ENCODE data around the gene CATSPERE. TPM values are rescaled to one million over a fixed set of nuclear protein-coding genes. Genes with fewer than 3 reads are reported as not detected.

Gene CATSPERE
- total and polyA plus RNA-seq, 10 of the 15 experiments (the other 5 are each of a cell fraction or from before 2014, with no cell fraction given), result 0.04 to 0.24 (median 0.17) TPM; not detected in 3

DNA sequence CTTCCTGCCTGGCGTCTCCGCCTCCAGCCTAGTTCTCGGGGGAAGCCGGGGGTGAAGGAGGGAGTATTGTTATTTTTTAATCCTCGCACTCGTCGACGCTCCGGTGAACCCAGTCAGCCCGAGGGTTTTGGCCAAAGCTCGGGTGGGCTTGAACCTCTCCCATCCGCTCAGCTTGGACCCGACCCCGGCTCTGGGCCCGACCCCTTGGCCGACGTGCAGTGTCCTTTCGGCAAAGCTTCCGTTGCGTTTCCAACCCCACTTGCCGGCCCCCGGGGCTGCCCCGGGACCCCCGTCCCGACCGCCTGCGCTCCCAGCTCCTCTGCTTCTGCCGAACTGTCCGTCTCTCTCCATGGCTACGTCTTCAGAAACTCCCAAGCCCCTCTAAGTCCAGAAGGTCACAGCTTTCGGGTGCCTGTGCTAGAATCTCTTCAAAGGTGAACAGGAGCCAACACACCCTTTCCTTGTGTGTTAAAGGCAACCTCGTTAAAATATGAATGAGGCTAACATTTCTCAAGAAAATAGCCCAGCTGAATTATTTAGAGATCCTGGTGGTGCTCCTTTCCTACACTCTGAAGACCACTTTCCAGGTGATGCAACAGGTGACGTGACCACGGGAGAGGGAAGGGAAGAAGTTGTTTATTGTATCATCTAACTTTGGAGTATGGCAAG lies 192.5 kb downstream of the CATSPERE start:
- WGBS (ENCODE audit: insufficient coverage, insufficient replicate concordance, low lambda C conversion rate, missing lambda C conversion rate), result under 1% methylated on average over 33 of the region's 34 CpGs
- no TSS peak for BruUV-seq (replicated peaks)
- no peak for FAIRE-seq
- no peak; the same call in 1 of the 3 replicates for ATAC-seq
- Histone ChIP-seq H3K36me3 (ENCODE audit: control insufficient read depth in 2 of 2, insufficient read depth in 2 of 2, low read length in 1 of 2) (no peaks in the 10 kb centered on the region), H2AFZ (ENCODE audit: control insufficient read depth, low read depth, low read length) (peak overlapping the region; percentile 82), H3K4me2 (ENCODE audit: control insufficient read depth, insufficient read depth) (peak overlapping the region; percentile 91), H3K9ac (ENCODE audit: control insufficient read depth, insufficient read depth, low read length) (peak overlapping the region; percentile 90), H3K79me2 (ENCODE audit: control insufficient read depth, insufficient read depth, low read length) (peaks cover 13% of the 10 kb centered on the region), H3K27ac (ENCODE audit: control insufficient read depth, insufficient read depth) (peak overlapping the region; percentile 71), H3K4me1 (ENCODE audit: control insufficient read depth, insufficient read depth, low read length) (no peaks in the 10 kb centered on the region), H3K4me3 (peak overlapping the region; percentile 91), H4K20me1 (ENCODE audit: control insufficient read depth, insufficient read depth) (no peaks in the 10 kb centered on the region), H3K9me3 (replicated peaks; ENCODE audit: control insufficient read depth, insufficient read depth, low read length) (no peaks in the 10 kb centered on the region), H3K27me3 (replicated peaks in 1 of 2; ENCODE audit: control insufficient read depth in 2 of 2, insufficient read depth in 2 of 2, low read length in 1 of 2) (no peaks in the 10 kb centered on the region; a peak in 1 of 4 replicates)
- 0 out of 2 replicates have a peak, but pooled peaks have one; percentile 8 for TF ChIP-seq SMARCA5 (IDR thresholded peaks at IDR 0.05)
- no peak for TF ChIP-seq GABPA (IDR thresholded peaks at IDR 0.05; ENCODE audit: low read depth)
- no peak for TF ChIP-seq TBL1XR1 (IDR thresholded peaks at IDR 0.05; ENCODE audit: low read depth, low read length)
- TF ChIP-seq, protein P1, sequence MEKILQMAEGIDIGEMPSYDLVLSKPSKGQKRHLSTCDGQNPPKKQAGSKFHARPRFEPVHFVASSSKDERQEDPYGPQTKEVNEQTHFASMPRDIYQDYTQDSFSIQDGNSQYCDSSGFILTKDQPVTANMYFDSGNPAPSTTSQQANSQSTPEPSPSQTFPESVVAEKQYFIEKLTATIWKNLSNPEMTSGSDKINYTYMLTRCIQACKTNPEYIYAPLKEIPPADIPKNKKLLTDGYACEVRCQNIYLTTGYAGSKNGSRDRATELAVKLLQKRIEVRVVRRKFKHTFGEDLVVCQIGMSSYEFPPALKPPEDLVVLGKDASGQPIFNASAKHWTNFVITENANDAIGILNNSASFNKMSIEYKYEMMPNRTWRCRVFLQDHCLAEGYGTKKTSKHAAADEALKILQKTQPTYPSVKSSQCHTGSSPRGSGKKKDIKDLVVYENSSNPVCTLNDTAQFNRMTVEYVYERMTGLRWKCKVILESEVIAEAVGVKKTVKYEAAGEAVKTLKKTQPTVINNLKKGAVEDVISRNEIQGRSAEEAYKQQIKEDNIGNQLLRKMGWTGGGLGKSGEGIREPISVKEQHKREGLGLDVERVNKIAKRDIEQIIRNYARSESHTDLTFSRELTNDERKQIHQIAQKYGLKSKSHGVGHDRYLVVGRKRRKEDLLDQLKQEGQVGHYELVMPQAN (conservative IDR thresholded peaks at IDR 0.05), result 0 out of 2 replicates have a peak, but pooled peaks have one; percentile 6
- POLR2A ChIA-PET, result interaction anchor here (0.6 to 0.9 kb wide), 3 partner anchors 207 to 235 kb away, joined by 3 to 4 read pairs (median 4); partner anchors contain the start of gene HNRNPU
- CTCF ChIA-PET, result interaction anchor here (0.7 to 1.1 kb wide), 3 partner anchors 49 to 180 kb away, joined by 3 read pairs; no protein-coding TSS in a partner anchor
- DNase-seq (ENCODE audit: low read depth, low spot score), result no peak
- in situ Hi-C loops (cut with MboI), result loop anchor here (5.0 kb wide), 1 partner anchor 201 kb away; the partner anchor contains the start of gene ADSS2
- SMC1A ChIA-PET (ENCODE audit: uncharacterized antibody, unreplicated experiment), result interaction anchor here (0.7 to 0.9 kb wide), 3 partner anchors 19 to 388 kb away, joined by 3 read pairs; no protein-coding TSS in a partner anchor
- RAD21 ChIA-PET (ENCODE audit: unreplicated experiment), result interaction anchor here (1.8 kb wide), 1 partner anchor 49 kb away, joined by 4 read pairs; no protein-coding TSS in a partner anchor
- intact Hi-C loops (cut with micrococcal nuclease; ENCODE audit: unreplicated experiment), result loop anchor here (2.0 to 10.0 kb wide), 3 partner anchors 201 to 291 kb away; partner anchors contain the start of gene HNRNPU

Data from GM12878 (cell line).